CD4-positive, alpha-beta T cell treated with Interleukin-12 subunit alpha and Interleukin-12 subunit beta, for 1 hour (primary cell): Measurements from ENCODE around the gene SLC12A7.
"Not testable (repeated sequence)": the region's sequence is repeated elsewhere in the genome, so short reads cannot be mapped to it uniquely, and the experiment has no call there.

Source experiments
- DNase-seq: peaks from one replicate; pipeline ENCODE4 v3.0.0-alpha.2; 2020

Gene SLC12A7

DNA sequence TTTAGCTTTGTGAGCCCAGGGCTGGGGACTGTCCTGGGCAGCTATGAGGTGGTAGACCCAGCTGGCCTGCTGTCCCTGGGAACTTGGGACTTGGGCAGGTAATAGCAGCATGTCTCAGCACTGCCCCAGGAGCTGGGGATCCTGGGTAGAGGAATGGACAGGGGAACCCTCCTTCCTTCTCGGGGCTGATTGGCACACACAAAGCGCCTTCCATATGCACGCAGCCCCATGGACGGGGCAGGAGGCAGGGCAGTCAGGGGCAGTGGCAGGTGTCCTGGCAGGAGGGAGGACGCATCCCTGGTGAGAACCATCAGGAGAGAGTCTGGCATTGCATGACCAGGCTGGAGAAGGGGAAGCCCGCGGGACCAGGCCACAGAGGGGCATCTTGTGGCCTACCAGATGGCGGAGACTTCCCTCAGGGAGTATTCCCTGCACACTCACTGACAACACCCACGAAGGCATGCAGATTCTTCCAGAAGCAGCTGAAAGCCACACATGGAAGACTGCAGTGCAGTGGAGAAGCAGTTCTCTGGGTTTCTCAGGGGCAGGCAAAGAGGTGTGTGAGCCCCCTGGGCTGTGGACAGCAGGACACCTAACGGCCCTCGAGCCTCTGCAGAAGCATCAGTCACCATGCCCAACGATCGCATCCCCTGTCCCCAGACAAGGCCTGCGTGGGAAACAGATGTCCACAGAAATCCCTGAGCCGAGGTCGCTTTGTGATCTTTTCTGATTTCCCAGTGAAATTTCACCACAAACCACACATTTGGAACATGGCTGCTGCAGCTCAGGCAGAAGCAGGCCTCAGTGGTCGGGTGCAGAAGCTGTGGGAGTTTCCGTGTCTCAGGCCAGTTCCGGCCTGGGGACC is 110.2 kb downstream of the SLC12A7 start:
- DNase-seq: no peak

DNA sequence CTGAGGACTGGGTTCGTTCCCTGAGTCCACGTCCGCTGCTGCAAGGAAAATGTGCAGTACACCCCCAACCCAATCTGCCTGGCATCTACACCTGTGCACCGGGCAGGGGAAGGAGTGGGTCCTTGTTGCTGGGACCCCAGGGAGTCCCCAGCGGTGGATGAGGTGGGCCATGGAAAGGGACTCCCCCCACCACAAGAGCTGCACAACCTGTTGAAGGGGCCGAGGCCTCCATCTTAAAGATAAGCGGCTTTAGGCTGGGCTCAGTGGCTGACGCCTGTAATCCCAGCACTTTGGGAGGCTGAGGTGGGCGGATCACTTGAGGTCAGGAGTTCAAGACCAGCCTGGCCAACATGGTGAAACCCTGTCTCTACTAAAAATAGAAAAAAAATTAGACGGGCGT is 111.0 kb downstream of the SLC12A7 start:
- DNase-seq: not testable (repeated sequence)
